NCI-H446 (cell line): ENCODE measurements around the gene ZBBX.

Experiments
- DNase-seq, 2 experiments: peaks; one replicate each; lab custom pipeline; 2025; lab: John Stamatoyannopoulos, UW

ZBBX gene

GRCh38 chr3:167305340-167305890 lies 74.7 kb downstream of the ZBBX start:
- no peak for DNase-seq

GRCh38 chr3:167304077-167304476 lies 76.0 kb downstream of the ZBBX start:
- no peak for DNase-seq

GRCh38 chr3:167302678-167303077 lies 77.4 kb downstream of the ZBBX start:
- DNase-seq: no peak

- no peak for DNase-seq
Measured at GRCh38 chr3:167300207-167300606, 79.9 kb downstream of the ZBBX start.

GRCh38 chr3:167289435-167289834 lies 90.7 kb downstream of the ZBBX start:
- no peak for DNase-seq

- no peak for DNase-seq
Measured at GRCh38 chr3:167288737-167289136, 91.4 kb downstream of the ZBBX start.

- DNase-seq: no peak
Measured at GRCh38 chr3:167287308-167287707, 92.8 kb downstream of the ZBBX start.

GRCh38 chr3:167274141-167274874 lies 105.8 kb downstream of the ZBBX start:
- no peak for DNase-seq

- DNase-seq: no peak
Measured at GRCh38 chr3:167253037-167253436, 127.1 kb downstream of the ZBBX start.

GRCh38 chr3:167251678-167252077 lies 128.4 kb downstream of the ZBBX start:
- no peak for DNase-seq

- DNase-seq: no peak
Measured at GRCh38 chr3:167246252-167246651, 133.8 kb downstream of the ZBBX start.

- no peak for DNase-seq
Measured at GRCh38 chr3:167241048-167241845, 138.8 kb downstream of the ZBBX start.

- DNase-seq: no peak
Measured at GRCh38 chr3:167228135-167228534, 152.0 kb downstream of the ZBBX start.

- no peak for DNase-seq
Measured at GRCh38 chr3:167225821-167226220, 154.3 kb downstream of the ZBBX start.

- no peak for DNase-seq
Measured at GRCh38 chr3:167209011-167209410, 171.1 kb downstream of the ZBBX start.

- no peak for DNase-seq
Measured at GRCh38 chr3:167203062-167203461, 177.0 kb downstream of the ZBBX start.

- no peak for DNase-seq
Measured at GRCh38 chr3:167198949-167199600, 181.0 kb downstream of the ZBBX start.
